DMS114 treated with DMSO at 0.1 percent for 48 hours (cell line): ENCODE data around the gene HMCN1.

ENCODE experiments used
- DNase-seq: peaks from one replicate; lab custom pipeline; 2025; ENCODE audit not compliant: unreplicated experiment; lab: John Stamatoyannopoulos, UW

HMCN1 gene

GRCh38 chr1:185895208-185895900 is 161.2 kb downstream of the HMCN1 start:
- DNase-seq: no peak

GRCh38 chr1:185896863-185897262 is 162.7 kb downstream of the HMCN1 start:
- no peak for DNase-seq

DNA sequence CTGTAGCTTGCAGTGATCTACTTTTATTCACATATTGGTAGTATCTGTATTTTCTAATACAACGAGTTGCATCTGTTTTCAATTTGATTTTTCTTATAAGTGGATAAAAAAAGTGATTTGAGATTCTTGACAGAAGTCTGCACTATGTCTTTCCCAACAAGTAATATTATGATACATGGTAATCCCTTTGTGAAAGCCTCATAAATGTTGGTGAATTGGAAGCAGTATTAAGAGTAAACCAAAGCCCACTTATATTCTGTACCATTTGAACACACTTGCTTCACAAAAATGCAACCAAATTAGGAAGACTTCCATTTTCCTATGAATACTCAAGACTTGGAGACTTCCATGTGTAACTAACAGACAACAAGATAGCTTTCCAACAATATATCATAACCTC is 172.0 kb downstream of the HMCN1 start:
- DNase-seq: no peak

GRCh38 chr1:185907246-185907645 is 173.1 kb downstream of the HMCN1 start:
- no peak for DNase-seq

- DNase-seq: no peak
These were observed 177.8 kb downstream of the HMCN1 start for GRCh38 chr1:185911978-185912377.

DNA sequence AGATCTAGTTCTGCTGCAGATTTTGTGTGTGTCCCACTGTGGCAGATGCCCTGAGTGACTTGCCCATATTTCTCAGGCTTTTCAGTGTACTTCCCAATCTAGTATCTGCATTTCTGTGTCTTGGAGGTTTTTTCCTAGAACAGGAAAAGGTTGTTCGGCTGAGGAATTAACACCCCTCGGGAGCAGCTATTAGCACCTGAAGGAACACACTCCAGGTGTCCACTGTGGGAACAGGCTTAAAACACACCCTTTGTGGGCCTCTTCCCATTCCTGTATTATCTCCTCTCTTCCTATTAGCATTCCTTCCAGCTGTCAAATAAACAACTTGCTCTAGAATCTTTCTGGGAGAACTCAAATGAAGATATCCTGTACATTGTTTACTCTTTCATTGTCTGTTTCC is 178.3 kb downstream of the HMCN1 start:
- no peak for DNase-seq

- no peak for DNase-seq
These were observed 179.9 kb downstream of the HMCN1 start for GRCh38 chr1:185914089-185914488.

GRCh38 chr1:185916861-185917260 is 182.7 kb downstream of the HMCN1 start:
- no peak for DNase-seq

GRCh38 chr1:185917646-185918045 is 183.5 kb downstream of the HMCN1 start:
- DNase-seq: no peak

DNA sequence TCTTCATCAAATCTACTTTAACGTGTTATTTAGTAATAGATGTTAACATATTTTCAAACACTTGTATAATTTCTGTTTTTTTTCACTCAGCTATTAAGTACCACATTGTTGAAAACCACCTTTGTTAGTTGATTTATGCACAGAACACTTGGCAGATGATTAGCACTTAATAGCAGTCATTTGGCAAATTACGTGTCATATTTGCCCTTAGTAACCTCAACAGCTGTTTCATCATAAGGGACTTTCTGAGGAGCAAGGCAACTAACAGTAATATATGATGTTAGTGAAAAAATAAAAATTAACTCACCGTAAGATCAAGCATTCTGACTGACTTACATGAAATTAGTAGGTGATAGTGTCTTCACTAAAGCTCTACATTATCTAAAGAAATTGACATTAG is 186.4 kb downstream of the HMCN1 start:
- no peak for DNase-seq

DNA sequence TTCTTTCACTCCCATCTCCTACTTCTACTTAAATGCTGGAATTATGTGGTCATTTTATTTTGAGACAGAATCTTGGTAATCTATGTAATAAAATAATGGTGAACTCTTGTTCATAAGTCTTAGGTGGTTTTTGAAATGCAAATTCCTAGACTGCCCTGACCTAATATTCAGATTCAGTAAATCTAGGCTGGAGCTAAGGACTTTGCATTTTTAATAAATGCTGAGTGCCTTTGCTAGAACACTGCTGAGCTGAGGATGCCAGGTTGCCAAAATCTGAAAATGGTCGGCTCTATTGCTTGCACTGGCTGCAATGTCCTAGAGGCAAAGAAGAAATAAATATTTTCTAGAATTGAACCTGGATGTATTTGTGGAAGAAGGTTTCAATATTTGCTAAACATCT is 187.4 kb downstream of the HMCN1 start:
- no peak for DNase-seq

DNA sequence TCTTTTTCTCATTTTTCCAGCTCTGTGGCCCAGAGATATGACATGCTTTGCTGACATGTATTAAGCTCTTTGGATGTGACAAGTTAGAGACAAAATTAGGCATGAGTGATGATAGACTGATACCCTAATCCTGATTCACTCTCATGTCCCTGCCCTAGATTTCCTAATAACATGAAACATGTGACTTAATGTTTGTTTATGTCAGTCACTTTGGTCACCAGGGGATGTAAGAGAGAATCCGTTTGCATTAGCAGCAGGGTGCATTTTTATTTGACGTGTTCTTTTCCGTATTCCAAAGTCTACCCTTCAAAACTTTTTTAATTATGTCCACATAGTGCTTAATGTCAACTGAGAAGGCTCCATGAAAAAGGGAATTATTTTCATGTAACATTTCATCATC is 192.4 kb downstream of the HMCN1 start:
- DNase-seq: no peak

DNA sequence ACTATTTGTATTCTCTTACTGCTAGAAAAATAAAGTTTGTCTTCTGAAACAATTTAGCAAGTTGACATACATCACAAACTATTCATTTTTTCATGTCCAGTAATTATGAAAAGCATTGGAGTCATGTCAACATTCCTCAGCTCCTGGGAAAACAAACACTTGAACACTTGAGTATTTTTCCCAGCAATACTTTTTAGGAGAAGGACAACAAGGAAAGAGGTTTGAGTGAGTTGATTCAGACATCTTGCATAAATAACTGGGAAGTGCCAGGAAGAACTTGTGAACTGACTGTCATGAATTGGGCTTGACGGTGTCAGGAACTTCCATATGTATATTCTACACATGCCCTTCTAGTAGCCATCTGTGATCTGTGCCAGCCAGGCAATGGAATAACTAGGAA is 195.6 kb downstream of the HMCN1 start:
- peak; percentile 21 for DNase-seq

DNA sequence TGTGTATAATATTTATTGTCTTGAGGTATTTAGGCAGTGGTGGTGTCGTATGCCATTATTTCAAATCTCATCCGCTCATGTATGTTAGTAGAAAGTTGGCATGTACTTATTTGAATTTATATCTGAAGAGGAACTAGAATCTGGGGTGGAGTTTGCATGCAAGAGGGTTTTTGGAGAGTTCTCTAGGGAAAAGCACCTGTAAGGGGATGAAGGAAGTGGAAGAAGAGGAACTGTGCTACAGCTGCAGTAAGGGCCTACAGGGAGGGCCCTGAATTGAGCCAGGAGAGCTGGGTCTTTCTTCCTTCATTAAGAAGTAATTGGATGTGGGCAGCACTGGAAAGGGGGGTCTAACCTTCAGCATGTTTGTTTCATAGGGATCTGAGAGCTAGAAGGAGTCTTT is 197.2 kb downstream of the HMCN1 start:
- no peak for DNase-seq

GRCh38 chr1:185933580-185933979 is 199.4 kb downstream of the HMCN1 start:
- no peak for DNase-seq

DNA sequence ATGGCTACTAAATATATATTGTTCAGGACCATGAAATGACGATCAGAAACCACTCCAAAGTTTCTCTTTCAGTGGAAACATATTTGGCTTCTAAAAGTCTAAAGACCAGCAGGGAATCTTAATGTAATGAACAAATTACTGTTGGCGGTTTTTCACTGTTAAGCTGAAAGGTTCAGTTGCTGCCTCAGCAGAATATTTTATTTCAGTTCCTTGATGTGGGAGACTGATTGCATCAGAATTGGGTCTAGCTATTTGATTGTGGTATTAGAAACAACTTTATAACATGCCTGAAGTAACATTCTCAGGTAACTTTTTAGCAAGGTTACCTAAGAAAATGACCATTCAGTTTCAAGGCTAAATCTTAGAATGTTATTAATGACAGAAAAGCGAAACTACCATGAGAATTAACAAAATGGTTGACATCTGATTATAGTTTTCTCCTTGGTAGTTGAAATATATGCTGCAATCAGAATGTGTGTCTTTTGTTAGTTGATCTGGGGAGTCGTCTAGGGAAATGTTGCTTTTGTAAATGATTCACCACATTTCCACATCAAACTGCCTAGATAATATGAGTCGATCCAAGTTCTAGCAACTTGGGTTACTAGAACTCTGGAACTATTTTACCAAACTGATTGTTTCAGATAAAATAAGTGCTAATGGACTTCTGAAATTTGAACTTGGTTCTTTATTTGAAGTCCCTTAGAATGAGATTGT is 200.4 kb downstream of the HMCN1 start:
- DNase-seq: no peak

GRCh38 chr1:185935360-185935759 is 201.2 kb downstream of the HMCN1 start:
- no peak for DNase-seq

DNA sequence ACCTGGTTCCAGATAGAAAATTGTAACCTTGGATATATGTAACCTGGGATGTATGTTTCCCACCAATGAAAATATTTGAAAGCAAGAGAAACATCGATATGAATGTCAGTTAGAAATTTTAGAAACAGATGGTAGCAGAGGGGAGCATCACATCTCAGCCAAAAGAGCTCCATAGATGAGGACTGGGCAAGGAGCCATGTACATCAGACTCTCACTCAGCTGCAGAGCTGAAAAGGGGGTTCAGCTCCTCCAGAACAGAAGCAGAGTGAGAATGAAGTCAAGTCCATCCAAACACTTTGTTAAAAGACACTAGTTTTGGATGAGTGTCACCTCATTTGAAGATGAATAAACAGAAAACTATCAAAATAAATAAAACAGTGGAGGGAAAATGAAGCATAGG is 202.4 kb downstream of the HMCN1 start:
- DNase-seq: no peak

GRCh38 chr1:185938396-185938795 is 204.2 kb downstream of the HMCN1 start:
- peak; percentile 68 for DNase-seq

GRCh38 chr1:185939142-185939541 is 205.0 kb downstream of the HMCN1 start:
- peak; percentile 70 for DNase-seq

DNA sequence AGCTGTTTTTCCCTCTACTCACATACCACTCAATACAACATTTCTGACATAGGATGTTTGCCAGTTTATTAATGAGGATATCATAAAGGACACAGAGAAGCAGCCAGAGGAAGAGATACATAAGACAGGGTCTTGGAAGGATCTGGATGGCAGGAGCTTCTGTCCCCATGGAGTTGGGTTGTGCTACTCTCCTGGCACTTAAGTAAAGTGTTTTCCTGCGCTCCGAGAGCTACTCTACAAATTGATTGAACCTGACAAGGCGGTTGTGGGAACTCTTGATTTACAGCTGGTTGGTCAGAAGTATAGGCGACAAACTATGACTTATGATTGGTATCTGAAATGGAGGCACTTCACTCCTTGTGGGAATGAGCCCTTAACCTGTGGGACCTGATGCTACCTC is 208.8 kb downstream of the HMCN1 start:
- no peak for DNase-seq

DNA sequence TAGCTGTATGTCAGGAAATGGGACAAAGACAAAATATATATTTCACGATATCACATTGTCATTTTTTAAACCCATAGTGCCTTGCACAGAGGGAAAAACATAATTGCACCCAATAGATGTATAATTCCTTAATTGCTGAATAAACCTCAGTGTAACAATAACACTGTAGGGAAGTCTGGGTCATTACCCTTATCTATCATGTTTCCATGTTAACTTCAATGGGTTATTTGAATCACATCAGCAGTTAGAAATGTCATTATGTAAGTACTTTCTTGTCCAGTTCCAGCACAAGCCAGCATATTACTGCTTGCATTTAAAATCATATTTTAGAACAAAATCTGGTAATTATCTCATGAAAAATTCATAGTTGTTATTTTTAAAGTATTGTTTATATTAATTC is 222.7 kb downstream of the HMCN1 start:
- no peak for DNase-seq
